ENCODE results near the gene GNAT3.

Gene GNAT3

GRCh38 chr7:80414331-80414730, 97.5 kb downstream of the GNAT3 start:
- DNase-seq, result no peak

- no peak for DNase-seq
These were observed 98.4 kb downstream of the GNAT3 start for GRCh38 chr7:80413383-80413945.

- no peak for DNase-seq
These were observed 99.0 kb downstream of the GNAT3 start for GRCh38 chr7:80412842-80413241.

- no peak for DNase-seq
These were observed 100.2 kb downstream of the GNAT3 start for GRCh38 chr7:80411621-80412020.

GRCh38 chr7:80410081-80410480, 101.8 kb downstream of the GNAT3 start:
- DNase-seq, result no peak
